Measurements from ENCODE around the gene MORN1. TPM values are rescaled to one million over a fixed set of nuclear protein-coding genes. Genes with fewer than 3 reads are reported as not detected.
A peak's percentile ranks its signal among the peaks of the same experiment; 100 is the strongest.

The MORN1 gene
- total RNA-seq, 1 donor from 2014 or later, result 35.3 TPM

GRCh38 chr1:2323451-2323974, 67.8 kb downstream of the MORN1 start:
- H3K9me3 Mint-ChIP-seq (ENCODE audit: low read depth), result no peaks in the 10 kb centered on the region
- H3K27me3 Mint-ChIP-seq, result peaks cover 20% of the 10 kb centered on the region
- no peak overlapping the region for H3K27ac Mint-ChIP-seq
- no peak for DNase-seq (ENCODE audit: low spot score, unreplicated experiment)
- H3K4me1 Mint-ChIP-seq (ENCODE audit: low read depth), result peaks cover 3% of the 10 kb centered on the region
- no peak overlapping the region for H3K4me3 Mint-ChIP-seq (ENCODE audit: low read depth)
- H3K36me3 Mint-ChIP-seq (ENCODE audit: insufficient read depth), result no peaks in the 10 kb centered on the region
- TF ChIP-seq, protein P1, sequence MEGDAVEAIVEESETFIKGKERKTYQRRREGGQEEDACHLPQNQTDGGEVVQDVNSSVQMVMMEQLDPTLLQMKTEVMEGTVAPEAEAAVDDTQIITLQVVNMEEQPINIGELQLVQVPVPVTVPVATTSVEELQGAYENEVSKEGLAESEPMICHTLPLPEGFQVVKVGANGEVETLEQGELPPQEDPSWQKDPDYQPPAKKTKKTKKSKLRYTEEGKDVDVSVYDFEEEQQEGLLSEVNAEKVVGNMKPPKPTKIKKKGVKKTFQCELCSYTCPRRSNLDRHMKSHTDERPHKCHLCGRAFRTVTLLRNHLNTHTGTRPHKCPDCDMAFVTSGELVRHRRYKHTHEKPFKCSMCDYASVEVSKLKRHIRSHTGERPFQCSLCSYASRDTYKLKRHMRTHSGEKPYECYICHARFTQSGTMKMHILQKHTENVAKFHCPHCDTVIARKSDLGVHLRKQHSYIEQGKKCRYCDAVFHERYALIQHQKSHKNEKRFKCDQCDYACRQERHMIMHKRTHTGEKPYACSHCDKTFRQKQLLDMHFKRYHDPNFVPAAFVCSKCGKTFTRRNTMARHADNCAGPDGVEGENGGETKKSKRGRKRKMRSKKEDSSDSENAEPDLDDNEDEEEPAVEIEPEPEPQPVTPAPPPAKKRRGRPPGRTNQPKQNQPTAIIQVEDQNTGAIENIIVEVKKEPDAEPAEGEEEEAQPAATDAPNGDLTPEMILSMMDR (IDR thresholded peaks at IDR 0.05; ENCODE audit: unreplicated experiment), result no peak

DNA sequence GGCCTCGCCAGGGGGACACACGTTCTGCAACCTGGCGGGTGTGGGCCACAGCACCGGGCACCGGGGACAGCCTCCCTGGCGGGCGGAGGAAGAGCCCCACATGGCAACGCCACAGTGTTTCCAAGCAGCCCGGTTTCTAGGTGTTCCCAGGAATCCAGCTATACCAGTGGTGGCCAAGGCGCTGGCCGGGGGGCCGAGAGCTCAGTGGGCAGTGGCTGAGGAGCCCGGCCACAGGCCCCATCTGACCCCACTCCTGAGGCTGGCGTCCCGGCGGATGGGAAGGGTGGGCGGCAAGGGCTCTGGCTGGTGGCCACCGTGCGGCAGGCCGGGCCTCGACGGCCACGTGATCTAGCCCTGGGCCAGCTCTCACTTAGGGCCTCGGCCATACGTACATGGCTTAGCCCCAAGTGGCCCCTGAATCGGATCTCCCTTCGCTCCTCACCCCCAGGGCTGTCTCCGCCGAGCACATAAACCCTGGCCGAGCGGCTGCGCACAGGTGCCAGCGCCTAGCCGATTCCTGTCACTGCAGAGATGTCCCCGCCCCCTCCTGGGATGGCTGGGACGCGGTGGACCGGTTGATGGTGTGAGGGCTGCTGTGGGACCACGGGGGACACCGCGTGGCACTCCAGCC, 68.7 kb downstream of the MORN1 start:
- Mint-ChIP-seq H3K9me3 (ENCODE audit: low read depth) (no peaks in the 10 kb centered on the region), H3K4me1 (ENCODE audit: low read depth) (peaks cover 3% of the 10 kb centered on the region), H3K27ac (no peak overlapping the region), H3K4me3 (ENCODE audit: low read depth) (no peak overlapping the region), H3K27me3 (peaks cover 20% of the 10 kb centered on the region), H3K36me3 (ENCODE audit: insufficient read depth) (no peaks in the 10 kb centered on the region)
- DNase-seq (ENCODE audit: low spot score, unreplicated experiment), result no peak
- TF ChIP-seq, protein P1 (IDR thresholded peaks at IDR 0.05; ENCODE audit: unreplicated experiment), result no peak

DNA sequence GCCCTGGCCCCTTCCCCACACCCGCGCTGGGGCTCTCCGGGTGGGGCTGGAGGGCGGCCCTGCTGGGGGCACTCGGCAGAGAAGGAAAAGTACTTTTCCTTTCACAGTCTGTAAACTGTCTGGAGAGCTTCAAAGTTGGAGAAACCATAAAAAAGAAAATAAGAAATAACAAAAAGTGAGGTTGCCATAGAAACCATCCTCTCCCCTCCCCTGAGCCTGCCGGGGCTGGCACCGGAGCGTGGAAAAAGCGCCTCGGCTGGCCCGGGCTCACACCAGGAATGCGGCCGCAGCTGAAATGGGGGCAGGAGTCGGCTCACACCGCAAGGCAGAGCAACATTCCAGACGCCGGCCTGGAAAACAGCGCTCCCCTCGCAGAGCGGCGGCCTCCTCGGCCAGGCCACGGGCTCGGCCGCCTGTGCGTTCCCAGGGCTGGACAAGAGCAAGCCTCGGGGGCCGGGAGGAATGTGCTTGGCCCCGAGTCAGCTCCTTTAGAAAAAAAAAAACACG, 69.2 kb downstream of the MORN1 start:
- H3K36me3 Mint-ChIP-seq (ENCODE audit: insufficient read depth), result no peaks in the 10 kb centered on the region
- peak overlapping the region; percentile 69 for H3K27ac Mint-ChIP-seq
- TF ChIP-seq, protein P1 (IDR thresholded peaks at IDR 0.05; ENCODE audit: unreplicated experiment), result no peak
- no peak overlapping the region for H3K4me3 Mint-ChIP-seq (ENCODE audit: low read depth)
- peaks cover 17% of the 10 kb centered on the region for H3K27me3 Mint-ChIP-seq
- peak; percentile 52 for DNase-seq (ENCODE audit: low spot score, unreplicated experiment)
- no peaks in the 10 kb centered on the region for H3K9me3 Mint-ChIP-seq (ENCODE audit: low read depth)
- H3K4me1 Mint-ChIP-seq (ENCODE audit: low read depth), result peaks cover 3% of the 10 kb centered on the region

GRCh38 chr1:2320760-2321667, 70.3 kb downstream of the MORN1 start:
- no peak overlapping the region for H3K4me3 Mint-ChIP-seq (ENCODE audit: low read depth)
- H3K27me3 Mint-ChIP-seq, result peaks cover 11% of the 10 kb centered on the region
- no peaks in the 10 kb centered on the region for H3K9me3 Mint-ChIP-seq (ENCODE audit: low read depth)
- TF ChIP-seq, protein P1 (IDR thresholded peaks at IDR 0.05; ENCODE audit: unreplicated experiment), result no peak
- no peak for DNase-seq (ENCODE audit: low spot score, unreplicated experiment)
- H3K27ac Mint-ChIP-seq, result no peak overlapping the region
- H3K4me1 Mint-ChIP-seq (ENCODE audit: low read depth), result peaks cover 3% of the 10 kb centered on the region
- H3K36me3 Mint-ChIP-seq (ENCODE audit: insufficient read depth), result no peaks in the 10 kb centered on the region

DNA sequence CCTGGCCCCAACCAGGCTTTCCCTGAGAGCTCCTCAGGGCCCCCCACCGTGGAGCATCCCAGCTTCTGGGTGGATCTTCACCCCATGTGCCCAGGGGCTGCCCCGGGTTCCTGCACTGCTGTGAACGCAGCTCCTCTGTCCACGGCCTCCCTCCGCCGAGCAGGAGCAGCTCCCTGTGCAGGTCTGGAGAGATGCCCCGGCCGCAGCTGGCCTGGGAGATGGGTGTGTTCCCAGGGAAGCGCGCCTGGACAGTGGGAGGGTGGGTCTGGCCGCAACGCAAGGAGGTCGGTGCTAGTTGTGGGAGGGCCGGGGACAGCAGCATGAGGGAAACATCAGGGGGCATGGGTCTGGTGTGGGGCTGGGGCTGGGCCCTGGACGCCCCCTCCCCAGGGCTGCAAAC, 71.3 kb downstream of the MORN1 start:
- Mint-ChIP-seq H3K36me3 (ENCODE audit: insufficient read depth) (no peaks in the 10 kb centered on the region), H3K27me3 (peaks cover 5% of the 10 kb centered on the region), H3K9me3 (ENCODE audit: low read depth) (no peaks in the 10 kb centered on the region), H3K4me1 (ENCODE audit: low read depth) (peaks cover 5% of the 10 kb centered on the region), H3K27ac (no peak overlapping the region), H3K4me3 (ENCODE audit: low read depth) (no peak overlapping the region)
- TF ChIP-seq, protein P1 (IDR thresholded peaks at IDR 0.05; ENCODE audit: unreplicated experiment), result no peak
- no peak for DNase-seq (ENCODE audit: low spot score, unreplicated experiment)
